ENCODE measurements around the gene PRODH2. TPM values are rescaled to one million over a fixed set of nuclear protein-coding genes. Genes with fewer than 3 reads are reported as not detected.
A peak's percentile ranks its signal among the peaks of the same experiment; 100 is the strongest.

The PRODH2 gene
- total RNA-seq, 1 donor = not detected

- H3K4me3 ChIP-seq (ENCODE audit: low read depth, low read length) = no peak overlapping the region
- DNase-seq (ENCODE audit: low read depth) = peak; percentile 24
- TF ChIP-seq CTCF (IDR thresholded peaks at IDR 0.05; ENCODE audit: insufficient read depth, low read length) = no peak
Measured at GRCh38 chr19:35752746-35753350, 59.8 kb downstream of the PRODH2 start.

DNA sequence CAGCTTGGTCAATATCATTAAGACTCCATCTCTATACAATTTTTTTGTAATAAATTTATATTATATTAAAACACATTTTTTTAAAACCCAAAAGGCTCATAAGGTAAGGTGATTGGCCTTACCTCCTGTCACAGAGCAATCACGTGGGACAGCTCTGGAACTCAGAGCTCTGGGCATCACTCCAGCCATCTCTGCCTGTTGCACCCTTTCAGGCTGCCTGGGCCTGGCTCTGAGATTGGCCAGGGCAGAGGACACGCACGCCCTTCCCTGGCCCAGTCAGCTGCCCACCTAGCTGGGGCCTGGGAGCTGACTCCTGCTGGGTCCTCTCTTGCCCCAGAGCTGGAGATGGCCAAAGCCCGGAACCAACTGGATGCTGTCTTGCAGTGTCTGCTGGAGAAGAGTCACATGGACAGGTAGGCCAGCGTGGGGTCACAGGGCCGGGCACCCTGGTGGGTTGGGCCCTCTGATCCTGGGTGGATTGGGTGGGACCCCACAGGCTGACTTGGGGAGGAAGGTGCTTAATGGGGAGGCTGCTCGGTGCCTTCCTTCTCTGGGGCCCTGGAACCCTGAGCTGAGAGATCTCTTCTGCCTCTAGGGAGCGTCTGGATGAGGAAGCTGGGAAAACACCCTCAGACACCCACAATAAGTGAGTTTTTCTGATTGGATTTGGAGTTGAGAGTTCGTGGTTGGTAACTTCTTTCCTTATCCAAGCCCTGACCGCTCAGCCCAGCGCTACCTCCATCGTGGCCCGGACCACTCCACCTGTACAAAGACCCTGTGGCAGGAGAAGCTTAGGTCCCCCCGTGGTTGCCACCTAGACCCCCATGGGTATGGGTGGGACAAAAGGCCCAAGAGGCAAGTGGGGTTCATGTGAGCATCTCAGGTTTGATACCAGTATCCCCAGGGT, 60.6 kb downstream of the PRODH2 start:
- no peak for TF ChIP-seq CTCF (IDR thresholded peaks at IDR 0.05; ENCODE audit: insufficient read depth, low read length)
- peak; percentile 24 for DNase-seq (ENCODE audit: low read depth)
- no peak overlapping the region for H3K4me3 ChIP-seq (ENCODE audit: low read depth, low read length)

DNA sequence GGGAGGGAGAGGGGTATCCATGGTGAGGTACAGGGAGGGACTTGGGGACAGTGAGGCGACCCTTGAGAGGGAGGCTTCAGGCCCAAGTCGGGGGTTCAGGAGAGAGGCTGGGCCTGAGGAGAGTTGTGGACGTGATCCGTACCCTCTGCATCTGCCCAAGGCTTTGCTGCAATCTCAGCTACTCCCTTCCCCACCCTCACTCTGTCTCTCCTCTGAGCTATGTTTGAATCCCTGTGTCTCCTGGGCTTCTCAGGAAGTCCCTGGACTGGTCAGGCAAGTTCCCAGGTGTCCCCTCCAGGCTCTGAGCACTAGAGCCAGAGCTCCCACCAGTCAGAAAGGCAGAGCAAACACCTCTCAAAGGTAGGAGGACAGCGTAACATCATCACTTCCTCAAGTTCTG, 62.5 kb downstream of the PRODH2 start:
- no peak for DNase-seq (ENCODE audit: low read depth)
- TF ChIP-seq CTCF (IDR thresholded peaks at IDR 0.05; ENCODE audit: insufficient read depth, low read length) = no peak
- H3K4me3 ChIP-seq (ENCODE audit: low read depth, low read length) = no peak overlapping the region

Other genes with a start within 250 kb of the PRODH2 start
- gene ATP4A, start 249.2 kb downstream of the PRODH2 start, total RNA-seq (ENCODE audit: low replicate concordance) = not detected in 2 replicates
- not detected in 2 replicates for gene PMIS2, start 226.7 kb downstream of the PRODH2 start, total RNA-seq (ENCODE audit: low replicate concordance)
- gene HAUS5, start 200.1 kb downstream of the PRODH2 start, total RNA-seq (ENCODE audit: low replicate concordance) = 5.7 and 9.9 TPM in 2 replicates
- 43.0 and 65.2 TPM in 2 replicates for gene RBM42, start 183.8 kb downstream of the PRODH2 start, total RNA-seq (ENCODE audit: low replicate concordance)
- gene ETV2, start 171.1 kb downstream of the PRODH2 start, total RNA-seq (ENCODE audit: low replicate concordance) = 0.81 and 1.6 TPM in 2 replicates
- 104 and 327 TPM in 2 replicates for gene COX6B1, start 164.5 kb downstream of the PRODH2 start, total RNA-seq (ENCODE audit: low replicate concordance)
- not detected in 2 replicates for gene UPK1A, start 146.3 kb downstream of the PRODH2 start, total RNA-seq (ENCODE audit: low replicate concordance)
- not detected in 2 replicates for gene ZBTB32, start 108.3 kb downstream of the PRODH2 start, total RNA-seq (ENCODE audit: low replicate concordance)
- gene KMT2B, start 94.8 kb downstream of the PRODH2 start, total RNA-seq (ENCODE audit: low replicate concordance) = 6.8 and 14.9 TPM in 2 replicates
- 1.3 and 1.9 TPM in 2 replicates for gene IGFLR1, start 70.4 kb downstream of the PRODH2 start, total RNA-seq (ENCODE audit: low replicate concordance)
- 5.8 and 7.1 TPM in 2 replicates for gene U2AF1L4, start 67.4 kb downstream of the PRODH2 start, total RNA-seq (ENCODE audit: low replicate concordance)
- gene PSENEN, start 67.2 kb downstream of the PRODH2 start, total RNA-seq (ENCODE audit: low replicate concordance) = 14.7 and 19.5 TPM in 2 replicates
- gene LIN37, start 64.3 kb downstream of the PRODH2 start, total RNA-seq (ENCODE audit: low replicate concordance) = 5.4 and 15.3 TPM in 2 replicates
- gene HSPB6, start 55.8 kb downstream of the PRODH2 start, total RNA-seq (ENCODE audit: low replicate concordance) = 297 and 713 TPM in 2 replicates
- 4.5 and 10.8 TPM in 2 replicates for gene PROSER3, start 54.7 kb downstream of the PRODH2 start, total RNA-seq (ENCODE audit: low replicate concordance)
- gene ARHGAP33, start 37.3 kb downstream of the PRODH2 start, total RNA-seq (ENCODE audit: low replicate concordance) = 5.3 and 7.4 TPM in 2 replicates
- not detected in 2 replicates for gene NPHS1, start 39.7 kb upstream of the PRODH2 start, total RNA-seq (ENCODE audit: low replicate concordance)
- 0.25 TPM in 1 of 2 replicates, not detected in the other for gene KIRREL2, start 44.1 kb upstream of the PRODH2 start, total RNA-seq (ENCODE audit: low replicate concordance)
- 4.1 and 8.6 TPM in 2 replicates for gene APLP1, start 55.7 kb upstream of the PRODH2 start, total RNA-seq (ENCODE audit: low replicate concordance)
- gene NFKBID, start 87.7 kb upstream of the PRODH2 start, total RNA-seq (ENCODE audit: low replicate concordance) = 2.5 and 3.7 TPM in 2 replicates
- gene HCST, start 89.7 kb upstream of the PRODH2 start, total RNA-seq (ENCODE audit: low replicate concordance) = 0.81 and 2.7 TPM in 2 replicates
- gene TYROBP, start 95.5 kb upstream of the PRODH2 start, total RNA-seq (ENCODE audit: low replicate concordance) = not detected in 2 replicates
- gene LRFN3, start 123.5 kb upstream of the PRODH2 start, total RNA-seq (ENCODE audit: low replicate concordance) = 5.9 and 9.3 TPM in 2 replicates
- gene SDHAF1, start 182.3 kb upstream of the PRODH2 start, total RNA-seq (ENCODE audit: low replicate concordance) = 12.7 and 38.7 TPM in 2 replicates
- gene SYNE4, start 196.0 kb upstream of the PRODH2 start, total RNA-seq (ENCODE audit: low replicate concordance) = not detected in 2 replicates
- 14.2 and 15.5 TPM in 2 replicates for gene ALKBH6, start 201.4 kb upstream of the PRODH2 start, total RNA-seq (ENCODE audit: low replicate concordance)
- gene CLIP3, start 220.0 kb upstream of the PRODH2 start, total RNA-seq (ENCODE audit: low replicate concordance) = 7.4 and 20.1 TPM in 2 replicates
- 2.5 and 4.1 TPM in 2 replicates for gene THAP8, start 241.4 kb upstream of the PRODH2 start, total RNA-seq (ENCODE audit: low replicate concordance)
- gene WDR62, start 242.1 kb upstream of the PRODH2 start, total RNA-seq (ENCODE audit: low replicate concordance) = 0.25 and 10.1 TPM in 2 replicates